Germinal center (tissue), 1 donor: Measurements from ENCODE around the gene SORBS1.

Experiments used
- DNase-seq: peaks from one replicate; pipeline ENCODE4 v3.0.0; 2012; ENCODE audit warnings: mixed read lengths, low spot score

The SORBS1 gene

DNA sequence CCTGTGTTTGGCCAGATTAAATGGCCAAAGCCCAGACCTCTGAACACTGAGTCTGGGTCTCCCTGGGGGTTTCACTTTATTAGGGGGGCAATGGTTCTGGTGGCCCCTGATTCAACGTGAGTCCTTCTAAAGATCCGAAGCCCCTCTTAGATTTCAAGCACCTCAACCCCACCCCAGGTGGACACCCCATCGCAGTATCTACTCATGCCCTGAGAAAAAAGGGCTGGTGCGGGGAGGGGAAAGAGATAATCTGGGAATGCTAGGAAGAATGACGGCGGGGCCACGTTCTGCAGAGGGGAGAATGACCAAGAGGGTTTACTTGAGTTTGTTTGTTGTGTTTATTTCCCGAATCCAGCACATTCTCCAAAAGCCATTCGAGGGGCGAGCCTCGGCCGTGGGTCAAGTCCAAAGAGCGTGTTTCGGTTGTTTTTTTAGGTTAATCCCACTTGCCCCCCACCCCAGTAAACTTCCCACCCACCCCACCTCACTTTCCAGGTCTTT, 271.2 kb downstream of the SORBS1 start:
- no peak for DNase-seq

DNA sequence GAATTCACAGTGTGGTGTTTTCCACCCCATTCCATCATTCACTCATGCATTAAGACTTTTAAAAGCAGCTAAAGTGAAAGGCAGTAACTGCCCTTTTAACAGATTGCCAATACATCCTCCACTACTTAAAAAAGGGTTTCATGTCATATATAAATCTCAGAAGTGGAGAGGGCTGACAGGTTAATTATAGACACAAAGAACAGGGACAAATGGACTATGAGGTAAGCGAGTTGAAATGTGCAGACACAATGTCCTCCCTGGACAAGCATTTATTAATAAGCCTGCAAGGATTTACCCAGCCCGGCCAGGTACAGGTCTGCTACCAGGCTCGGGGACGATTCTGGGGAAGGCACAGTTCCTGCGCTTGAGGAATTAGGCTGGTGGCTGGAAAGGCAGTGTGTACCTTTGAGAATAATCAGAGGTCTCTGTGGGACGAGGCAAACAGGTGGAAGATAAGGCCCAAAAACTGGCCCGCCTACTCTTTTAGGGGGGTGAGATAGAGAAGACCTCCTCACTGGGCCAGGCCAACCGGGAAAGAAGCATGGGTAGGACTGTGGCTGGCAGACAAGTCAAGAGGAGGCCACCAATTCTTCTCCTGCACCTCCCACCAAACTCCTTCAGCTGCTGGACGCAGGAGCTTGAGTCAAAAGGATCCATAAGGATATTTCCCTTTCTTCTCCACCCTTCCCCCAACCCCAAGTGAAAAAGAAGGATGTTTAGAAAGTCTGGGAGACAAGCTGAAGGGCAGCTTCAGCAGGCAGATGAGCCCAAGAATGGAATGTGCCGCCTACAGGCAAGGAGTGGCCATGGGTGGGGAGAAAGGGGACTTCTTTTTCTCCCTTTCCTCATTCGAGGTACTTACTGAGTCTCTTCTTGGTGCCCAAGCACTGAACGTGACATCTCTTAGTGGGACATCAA, 271.9 kb downstream of the SORBS1 start:
- DNase-seq = no peak

GRCh38 chr10:95288303-95288702, 272.9 kb downstream of the SORBS1 start:
- no peak for DNase-seq

- DNase-seq = no peak
Measured at GRCh38 chr10:95287281-95287680, 273.9 kb downstream of the SORBS1 start.

GRCh38 chr10:95286707-95287106, 274.5 kb downstream of the SORBS1 start:
- no peak for DNase-seq

- no peak for DNase-seq
Measured at GRCh38 chr10:95285556-95285955, 275.6 kb downstream of the SORBS1 start.

- DNase-seq = no peak
Measured at GRCh38 chr10:95284807-95285206, 276.4 kb downstream of the SORBS1 start.

DNA sequence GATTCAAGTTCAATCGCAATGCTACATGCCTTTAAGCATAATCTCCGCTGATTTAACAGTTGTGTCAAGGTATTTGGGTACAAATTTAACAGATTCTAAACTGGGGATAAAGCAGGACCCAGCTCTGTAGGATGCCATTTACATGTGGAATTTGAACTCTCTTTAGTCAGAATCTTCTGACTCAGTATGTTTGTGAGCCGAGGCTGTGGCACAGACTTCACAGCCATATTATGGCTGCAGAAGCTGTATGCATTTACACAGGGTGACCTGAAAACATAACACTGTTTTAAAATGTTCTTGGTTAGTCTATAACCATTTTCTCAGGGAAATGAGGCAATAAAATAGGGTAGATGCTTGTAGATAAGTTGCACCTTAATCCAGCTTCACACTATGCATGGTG, 279.1 kb downstream of the SORBS1 start:
- DNase-seq = no peak

GRCh38 chr10:95281206-95281605, 280.0 kb downstream of the SORBS1 start:
- no peak for DNase-seq

- DNase-seq = no peak
Measured at GRCh38 chr10:95280637-95281036, 280.5 kb downstream of the SORBS1 start.

DNA sequence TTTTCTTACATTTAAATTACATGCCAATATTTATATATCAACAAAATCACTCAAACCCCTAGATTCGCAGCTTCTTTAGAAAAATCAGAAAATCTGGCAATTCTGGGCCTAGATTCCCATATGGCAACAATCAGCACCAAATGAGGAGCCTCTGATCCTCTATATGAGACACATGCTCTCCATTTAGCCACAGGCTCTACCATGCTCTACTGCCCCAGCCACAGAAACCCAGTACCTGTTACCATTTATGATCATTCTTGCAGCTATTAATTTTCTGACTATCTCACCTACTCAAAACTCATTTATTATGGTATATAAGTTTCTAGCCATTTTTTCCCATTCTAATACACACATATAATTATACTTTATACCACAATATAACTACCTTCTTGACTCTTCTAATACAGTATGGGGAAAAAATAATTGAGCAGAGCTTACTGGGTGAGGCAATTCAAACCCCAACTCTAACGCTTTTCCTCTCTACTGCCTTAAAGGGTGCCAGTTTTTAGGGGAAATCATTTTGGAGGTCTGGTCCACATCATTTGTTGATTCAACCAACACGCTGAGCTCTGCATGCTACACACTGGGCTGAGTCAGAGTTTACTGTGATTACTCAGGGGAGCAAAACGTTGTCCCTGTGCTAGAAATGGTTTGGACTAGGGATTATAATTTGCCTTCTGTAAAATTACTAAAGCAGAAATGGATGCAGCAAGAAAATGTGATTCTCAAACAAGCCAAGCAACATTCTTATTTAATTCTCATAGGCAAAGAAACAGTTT, 281.9 kb downstream of the SORBS1 start:
- no peak for DNase-seq

DNA sequence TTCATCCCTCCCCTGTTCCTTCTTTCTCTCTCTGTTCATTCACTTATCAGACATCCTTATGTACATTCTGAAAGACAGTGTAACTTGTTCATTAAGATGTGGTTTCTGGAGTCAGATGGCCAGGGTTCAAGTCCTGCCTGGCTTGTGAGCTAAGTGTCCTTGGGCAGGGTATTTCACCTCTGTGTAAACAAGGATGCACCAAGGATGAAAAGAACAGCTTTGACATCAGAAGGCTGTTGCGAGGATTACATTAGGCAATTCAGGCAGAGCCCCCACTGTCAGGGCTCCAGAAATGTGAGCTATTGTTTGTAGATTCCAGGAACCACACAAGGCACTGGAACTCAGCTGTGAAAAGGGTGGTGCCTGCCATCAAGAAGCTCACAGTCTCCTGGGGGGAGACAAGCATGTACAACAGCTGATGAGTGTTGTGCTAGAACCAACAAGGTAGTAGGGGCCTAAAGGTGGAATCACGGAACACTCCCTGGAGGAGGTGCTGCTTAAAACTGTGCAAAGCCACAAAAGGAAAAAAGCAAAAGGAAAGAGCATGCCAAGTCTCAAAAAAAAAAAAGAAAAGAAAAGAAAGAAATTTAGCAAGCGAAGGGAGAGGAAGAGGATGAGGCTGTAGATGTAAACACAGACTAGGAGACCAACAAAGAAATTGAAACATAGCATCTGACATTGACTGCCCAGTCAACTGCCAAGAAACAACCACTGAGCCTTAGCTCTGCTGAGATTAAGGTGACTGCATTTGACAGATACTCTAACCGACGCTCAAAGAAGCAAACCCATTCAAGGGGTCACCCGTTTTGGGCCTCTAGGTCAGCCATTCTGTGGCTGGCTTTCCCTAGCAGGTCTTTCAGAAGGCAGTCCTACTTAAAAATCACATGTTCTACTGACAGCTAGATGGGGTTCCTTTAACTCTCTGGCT, 282.8 kb downstream of the SORBS1 start:
- no peak for DNase-seq

DNA sequence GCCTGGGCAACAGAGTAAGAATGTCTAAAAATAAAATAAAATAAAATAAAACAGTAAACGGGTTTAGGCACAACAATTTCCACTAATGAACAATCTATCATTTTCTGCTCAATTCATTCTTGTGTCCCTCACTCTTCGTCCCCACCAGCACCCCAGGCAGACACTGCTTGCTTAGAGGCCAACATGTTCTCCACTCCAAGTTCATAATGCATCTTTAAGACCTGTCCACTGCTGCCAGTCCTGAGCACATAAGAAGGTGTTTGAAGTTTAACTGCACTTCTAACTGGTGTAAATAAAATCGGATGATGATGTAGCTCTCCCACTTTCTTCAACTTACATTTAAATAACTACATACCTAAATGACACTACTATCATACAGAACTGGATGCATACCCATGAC, 283.6 kb downstream of the SORBS1 start:
- DNase-seq = no peak

DNA sequence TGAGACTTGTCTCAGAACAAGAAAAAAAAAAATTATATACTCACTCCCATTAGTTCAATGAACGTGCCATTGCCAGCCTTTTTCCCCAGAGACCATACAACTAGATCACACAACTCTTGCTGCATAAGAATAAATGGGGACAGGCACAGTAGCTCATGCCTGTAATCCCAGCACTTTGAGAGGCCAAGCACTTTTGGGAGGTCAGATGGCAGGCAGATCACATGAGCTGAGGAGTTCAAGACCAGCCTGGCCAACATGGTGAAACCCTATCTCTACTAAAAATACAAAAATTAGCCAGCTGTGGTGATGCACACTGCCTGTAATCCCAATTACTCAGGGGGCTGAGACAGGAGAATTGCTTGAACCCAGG, 284.0 kb downstream of the SORBS1 start:
- no peak for DNase-seq

GRCh38 chr10:95276367-95277200, 284.6 kb downstream of the SORBS1 start:
- DNase-seq = no peak

- no peak for DNase-seq
Measured at GRCh38 chr10:95275726-95276366, 285.3 kb downstream of the SORBS1 start.

DNA sequence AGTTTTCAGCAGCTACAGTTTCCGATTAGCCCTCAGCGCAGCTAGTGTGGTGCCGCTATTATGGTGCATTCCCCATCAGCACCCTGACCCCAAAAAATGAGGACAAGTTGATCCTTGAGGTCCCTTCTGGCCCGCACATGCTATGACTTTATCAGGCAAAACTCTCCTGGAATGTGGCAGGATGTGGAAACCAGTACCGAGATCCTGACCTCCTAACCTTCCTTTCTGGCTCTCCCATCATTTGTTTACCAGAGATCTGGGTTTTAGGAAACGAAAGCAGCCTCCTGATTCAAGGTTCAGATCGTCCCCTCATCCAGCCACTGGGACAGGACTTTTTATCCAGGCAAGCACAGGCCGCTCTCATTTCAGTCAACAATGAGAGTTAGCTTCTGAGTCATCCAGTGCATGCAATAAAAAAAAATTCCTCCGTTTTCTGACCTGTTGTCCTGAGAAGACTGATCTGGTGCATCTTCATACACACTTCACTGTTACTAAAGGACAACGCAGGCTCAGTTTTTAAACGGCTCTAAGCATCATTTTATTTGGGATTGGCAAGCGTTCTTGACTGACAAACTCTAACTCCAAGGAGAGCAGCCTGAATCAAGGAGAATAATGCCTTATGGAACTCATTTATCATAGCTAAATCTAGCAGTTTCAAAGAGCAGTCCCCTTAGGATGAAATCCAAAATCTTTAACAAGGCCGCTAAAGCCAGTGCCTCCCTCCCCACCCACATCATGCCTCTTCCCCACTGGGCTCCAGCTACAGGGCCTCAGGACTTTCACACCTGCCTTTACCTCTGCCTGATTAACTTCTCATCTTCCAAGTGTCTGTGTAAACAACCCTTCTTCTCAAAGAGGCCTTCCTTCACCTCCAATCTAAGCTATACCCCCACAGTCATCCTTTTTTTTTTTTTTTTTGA, 287.5 kb downstream of the SORBS1 start:
- DNase-seq = no peak

- DNase-seq = no peak
Measured at GRCh38 chr10:95268438-95268837, 292.7 kb downstream of the SORBS1 start.

DNA sequence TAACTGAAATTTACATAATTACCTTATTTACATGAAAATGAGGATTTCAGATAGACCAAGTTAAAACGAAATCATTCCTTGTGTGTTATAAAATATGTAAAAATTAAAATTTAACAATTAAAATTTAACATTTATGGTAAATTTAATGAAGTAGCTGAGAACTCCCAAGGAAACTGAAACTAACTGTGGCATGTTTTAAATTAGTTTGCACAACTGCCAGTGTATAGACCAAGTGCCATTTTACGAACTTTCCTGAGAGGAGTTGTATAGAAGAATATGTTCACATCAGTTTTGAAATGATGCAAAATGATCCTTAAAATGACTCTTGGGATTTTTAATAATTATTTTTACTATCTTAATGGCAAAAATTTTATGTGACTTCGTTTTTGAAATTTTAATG, 293.9 kb downstream of the SORBS1 start:
- no peak for DNase-seq
